Fibroblast of pulmonary artery (primary cell): ENCODE measurements around the gene ALKBH2.

Source experiments
- DNase-seq: peaks from one replicate; pipeline ENCODE4 v3.0.0-alpha.2; 2010; ENCODE audit warnings: low read depth
- H3K4me3 ChIP-seq: replicated peaks from 2 replicates; pipeline ENCODE4 v1.5.1; 2011; ENCODE audit warnings: low read depth, mild to moderate bottlenecking, control low read depth, low read length, moderate library complexity
- CTCF ChIP-seq: IDR thresholded peaks from 2 replicates; pipeline ENCODE4 v1.5.1; 2011; ENCODE audit warnings: mild to moderate bottlenecking, control low read depth, low read length, inconsistent platforms; ENCODE audit errors: missing control alignments

The ALKBH2 gene

GRCh38 chr12:109047081-109047805, 46.0 kb downstream of the ALKBH2 start:
- no peak for TF ChIP-seq CTCF
- H3K4me3 ChIP-seq: no peak overlapping the region
- DNase-seq: no peak

- DNase-seq: no peak
- no peak overlapping the region for H3K4me3 ChIP-seq
- no peak for TF ChIP-seq CTCF
These were observed 49.0 kb downstream of the ALKBH2 start for GRCh38 chr12:109044241-109044640.
